Stimulated activated CD4-positive, alpha-beta T cell treated with anti-CD3 and anti-CD28 coated beads, Interleukin-15, amount 100 ng/mL, for 1 hour (primary cell): Measurements from ENCODE around the gene NRP1.
A peak's percentile ranks its signal among the peaks of the same experiment; 100 is the strongest.
"Not testable (repeated sequence)": the region's sequence is repeated elsewhere in the genome, so short reads cannot be mapped to it uniquely, and the experiment has no call there.

ENCODE experiments used
- DNase-seq, 2 donors: peaks; one replicate each; pipeline ENCODE4 v3.0.0-alpha.2; 2020; ENCODE audit warnings: low read depth in 1 of 2, low spot score in 1 of 2

The NRP1 gene

DNA sequence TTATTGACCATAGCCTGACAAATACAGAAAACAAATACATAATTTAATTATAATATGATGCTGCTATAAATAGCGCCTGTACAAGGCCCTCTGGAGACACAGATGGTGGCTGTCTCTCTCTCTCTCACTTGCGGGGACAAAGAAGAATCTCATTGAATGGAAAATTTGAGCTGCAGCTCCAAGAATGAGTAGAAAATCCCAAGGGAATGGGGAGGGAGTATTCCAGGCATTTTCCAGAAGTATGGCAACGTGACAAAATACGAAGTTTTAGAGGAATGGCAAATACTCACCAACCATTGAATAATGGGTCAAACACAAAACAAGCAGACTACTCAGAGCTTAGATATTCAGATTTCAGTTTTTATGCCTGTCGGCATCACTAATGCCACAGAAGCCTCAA is 179.9 kb downstream of the NRP1 start:
- no peak for DNase-seq

DNA sequence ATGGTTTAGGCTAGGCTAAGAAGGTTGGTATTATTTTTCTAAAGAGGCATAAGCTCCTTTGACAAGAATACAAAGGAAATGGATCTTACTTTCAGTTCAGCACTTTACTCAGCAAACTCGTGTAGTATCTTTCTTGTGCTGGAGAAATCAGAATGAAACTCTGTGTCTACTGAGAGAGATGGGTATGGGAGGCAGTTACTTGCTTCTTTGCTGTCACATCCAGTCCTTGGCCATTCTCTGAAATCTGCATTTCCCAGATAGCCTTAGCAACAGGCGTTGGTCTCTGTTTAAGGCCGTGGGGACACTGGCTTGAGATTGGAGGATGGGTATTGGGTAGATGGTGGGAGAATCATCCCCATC is 180.5 kb downstream of the NRP1 start:
- DNase-seq = no peak

DNA sequence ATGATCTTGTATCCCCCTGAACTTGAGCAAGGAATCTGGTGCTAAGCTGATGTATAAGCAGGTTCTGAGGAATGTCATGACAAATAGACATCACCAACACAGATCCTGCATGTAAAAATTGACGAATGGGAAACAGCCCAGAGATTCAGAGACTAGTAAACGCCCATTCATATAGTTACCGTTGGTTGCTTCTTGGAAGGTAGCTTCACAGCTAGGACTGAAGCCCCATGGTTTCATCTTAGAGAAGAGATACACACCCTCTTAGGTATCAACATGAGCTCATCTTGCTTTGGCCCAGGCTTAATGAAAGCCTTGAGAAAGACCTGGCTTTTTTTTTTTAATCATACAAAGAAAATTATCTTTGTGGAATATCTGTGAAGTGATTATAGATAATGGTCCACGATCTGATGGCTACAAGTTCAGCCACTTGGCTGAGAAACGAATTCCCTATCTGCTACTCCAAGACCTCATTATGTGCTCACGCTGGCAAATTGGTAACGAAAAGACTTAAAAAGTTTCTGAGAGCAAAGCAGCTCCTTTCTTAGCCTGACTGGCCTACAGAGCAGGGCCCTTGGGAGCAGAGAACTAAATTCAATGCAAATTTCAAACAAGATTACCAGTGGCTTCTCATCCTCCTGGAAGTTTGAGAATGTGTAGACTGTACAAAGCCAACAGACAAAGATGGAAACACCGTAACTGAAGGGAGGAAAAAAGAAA is 181.1 kb downstream of the NRP1 start:
- DNase-seq = no peak

DNA sequence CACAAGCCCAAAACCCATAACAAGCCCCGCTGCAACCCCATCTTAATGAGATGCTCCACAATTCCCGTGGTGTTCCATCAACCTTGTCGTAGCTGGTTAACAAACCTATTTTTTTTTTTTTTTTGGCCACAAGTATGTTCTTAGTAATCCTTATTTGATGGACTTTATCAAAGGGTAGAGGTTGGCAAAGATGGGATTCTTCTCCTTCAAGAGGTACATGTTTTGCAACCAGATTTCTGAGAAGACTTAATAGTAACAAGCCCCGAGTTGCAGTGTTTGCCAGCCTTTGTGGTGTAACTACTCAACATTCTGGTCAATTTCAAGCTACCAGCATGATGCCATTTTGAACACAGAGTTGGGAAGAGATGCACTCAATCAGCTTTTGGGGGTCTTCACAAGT is 181.7 kb downstream of the NRP1 start:
- no peak for DNase-seq

DNA sequence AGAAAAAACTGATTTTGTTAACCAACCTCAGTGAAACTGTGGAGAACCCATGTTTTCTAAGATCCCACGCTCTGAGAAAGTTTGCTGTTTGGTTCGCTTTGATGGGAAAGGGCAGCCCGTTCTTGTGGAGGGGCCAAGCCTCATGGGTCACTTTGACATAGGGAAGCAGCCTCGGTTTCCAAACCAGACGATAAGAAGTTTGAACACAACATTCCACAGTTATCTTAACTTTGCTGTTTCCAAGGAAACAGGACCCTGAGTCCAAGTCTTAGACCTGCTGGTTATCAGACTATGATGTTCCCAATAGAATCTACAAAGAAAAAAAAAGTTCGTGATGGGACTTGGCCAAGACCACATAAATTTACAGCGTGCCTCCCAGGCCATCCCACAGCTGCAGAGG is 182.3 kb downstream of the NRP1 start:
- no peak for DNase-seq

- DNase-seq = no peak
Measured at GRCh38 chr10:33151344-33151864, 183.1 kb downstream of the NRP1 start.

DNA sequence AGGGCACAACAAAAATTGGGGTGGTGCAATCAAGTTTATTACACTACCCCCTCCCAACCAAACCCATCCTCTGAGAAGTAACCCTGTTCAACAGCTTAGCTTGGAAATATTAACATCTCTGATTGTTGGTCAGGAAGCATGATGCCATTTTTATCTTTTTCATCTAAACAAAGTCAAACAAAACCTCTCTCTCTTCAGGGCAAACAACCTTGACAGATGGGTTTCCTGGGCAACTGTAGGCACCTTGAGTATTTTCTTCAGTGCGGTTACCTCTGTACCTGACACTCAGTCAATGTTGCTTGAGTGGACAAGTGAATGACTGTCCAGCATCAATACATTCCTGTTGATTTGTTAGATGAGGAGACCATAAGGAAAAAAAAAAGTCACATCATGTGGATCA is 183.6 kb downstream of the NRP1 start:
- no peak for DNase-seq

GRCh38 chr10:33150146-33150545 is 184.3 kb downstream of the NRP1 start:
- DNase-seq = no peak

DNA sequence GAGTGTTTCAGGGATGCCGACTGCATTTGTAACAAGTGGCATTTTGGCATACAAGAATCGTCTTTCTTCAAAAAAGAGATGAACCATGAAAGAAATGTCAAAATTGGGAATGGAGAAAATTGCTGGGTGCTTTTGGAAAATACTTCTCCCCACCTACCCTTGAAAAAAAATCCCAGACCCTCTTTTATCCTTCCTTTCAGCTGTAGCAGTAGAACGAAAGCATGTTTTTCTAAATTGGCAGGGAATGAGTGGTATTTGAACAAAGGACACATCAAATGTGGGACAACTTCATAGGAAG is 187.5 kb downstream of the NRP1 start:
- DNase-seq = no peak

DNA sequence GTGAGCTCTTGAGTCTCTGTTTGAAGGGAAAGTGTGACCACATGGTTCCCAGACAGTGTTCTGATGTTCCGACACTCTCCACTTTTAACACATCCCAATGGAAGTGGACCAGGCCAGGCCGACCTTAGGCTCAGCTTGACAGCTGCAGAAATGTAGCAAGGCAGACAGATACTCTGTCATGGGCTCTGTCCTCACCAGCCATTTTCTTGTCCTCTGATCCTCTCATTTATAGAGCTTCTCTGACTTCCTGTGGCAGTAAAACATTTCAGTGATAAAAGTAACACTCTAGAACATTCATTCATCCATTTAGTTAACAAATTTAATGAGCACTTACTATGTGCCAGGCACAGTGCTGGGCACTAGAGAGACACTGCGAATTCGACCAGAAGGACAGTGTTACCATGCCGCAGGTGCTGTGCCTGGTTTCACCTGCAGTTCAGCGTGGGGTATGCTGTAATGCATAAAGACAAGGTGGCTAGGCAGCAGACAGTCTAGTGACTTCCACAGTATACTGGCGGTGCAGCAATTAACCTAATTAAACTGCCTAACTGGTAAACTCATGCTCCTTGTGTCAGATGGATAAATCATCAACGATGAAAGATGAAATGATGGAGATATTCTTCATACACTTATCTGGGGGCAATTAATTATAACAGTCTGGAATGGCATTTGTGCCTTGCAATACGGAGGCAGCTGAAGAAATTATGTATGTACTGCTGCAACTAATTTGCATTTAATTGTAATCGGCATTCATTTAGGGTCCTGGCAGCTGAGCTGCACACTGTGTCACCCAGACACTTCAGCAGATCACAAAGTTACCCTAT is 188.1 kb downstream of the NRP1 start:
- no peak for DNase-seq

- no peak for DNase-seq
Measured at GRCh38 chr10:33145451-33146188, 188.8 kb downstream of the NRP1 start.

- no peak for DNase-seq
Measured at GRCh38 chr10:33143160-33143728, 191.2 kb downstream of the NRP1 start.

- no peak for DNase-seq
Measured at GRCh38 chr10:33142295-33142694, 192.2 kb downstream of the NRP1 start.

GRCh38 chr10:33141251-33141650 is 193.2 kb downstream of the NRP1 start:
- DNase-seq = no peak

DNA sequence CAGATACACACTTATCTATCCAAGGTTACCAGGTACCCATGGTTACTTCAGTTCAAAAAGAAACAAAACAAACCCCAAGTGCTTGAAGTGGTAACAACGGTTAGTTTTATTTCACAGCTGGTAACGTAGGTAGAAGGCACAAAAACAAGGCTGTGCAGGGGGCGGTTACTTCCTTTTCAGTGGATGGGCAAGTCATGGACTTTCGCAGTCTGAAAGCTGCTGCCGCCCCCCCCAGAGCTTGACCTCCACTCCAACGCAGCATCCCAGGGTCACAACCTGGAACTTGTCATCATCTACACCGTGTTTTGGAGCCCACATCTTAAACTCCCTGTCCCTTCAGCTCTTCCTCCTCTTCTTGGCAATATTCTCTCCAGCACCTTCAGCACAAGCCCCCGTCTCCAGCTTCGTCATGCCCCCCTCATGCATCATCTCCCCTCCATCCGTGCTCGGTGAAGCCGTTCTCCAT is 195.3 kb downstream of the NRP1 start:
- no peak for DNase-seq

DNA sequence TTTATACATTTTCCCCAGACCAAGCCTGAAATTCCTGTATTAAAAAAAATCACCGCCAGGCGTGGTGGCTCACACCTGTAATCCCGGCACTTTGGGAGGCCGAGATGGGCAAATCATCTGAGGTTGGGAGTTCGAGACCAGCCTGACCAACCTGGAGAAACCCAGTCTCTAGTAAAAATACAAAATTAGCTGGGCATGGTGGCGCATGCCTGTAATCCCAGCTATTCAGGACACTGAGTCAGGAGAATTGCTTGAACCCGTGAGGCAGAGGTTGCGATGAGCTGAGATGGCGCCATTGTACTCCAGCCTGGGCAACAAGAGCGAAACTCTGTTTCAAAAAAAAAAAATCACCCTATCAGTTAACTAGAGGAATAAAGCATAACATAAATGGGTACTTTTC is 195.8 kb downstream of the NRP1 start:
- DNase-seq = not testable (repeated sequence)

DNA sequence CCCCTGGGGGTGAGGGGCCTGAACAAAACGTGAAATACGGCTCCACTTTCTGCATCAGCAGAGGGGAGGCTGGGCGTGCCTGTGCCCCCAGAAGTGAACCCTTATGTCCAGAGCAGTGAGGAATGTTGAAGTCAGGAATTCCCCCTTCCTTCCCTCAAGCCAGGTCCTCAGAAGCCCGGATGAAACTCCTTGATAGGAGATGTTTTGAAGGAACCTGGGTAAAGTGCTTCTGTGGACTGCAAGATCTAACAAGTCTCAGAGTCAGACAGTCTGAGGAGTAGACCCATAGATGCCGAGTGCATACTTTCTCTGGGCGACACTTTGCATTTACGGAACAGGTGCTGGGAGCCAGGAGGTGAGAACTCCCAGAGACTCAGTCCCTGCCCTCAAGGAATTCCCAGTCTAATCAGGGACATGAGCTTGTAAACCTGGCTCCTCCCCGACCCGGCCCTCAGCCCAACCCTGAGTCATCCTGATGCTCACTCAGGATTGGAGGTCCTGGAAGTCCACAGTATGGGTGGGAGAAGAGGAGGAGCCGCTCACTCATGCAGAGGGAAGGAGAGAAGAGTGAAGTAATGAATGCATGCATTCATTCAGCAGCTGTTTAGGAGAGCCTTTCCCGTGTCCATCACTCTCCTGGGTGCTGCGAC is 197.0 kb downstream of the NRP1 start:
- DNase-seq = no peak

- no peak for DNase-seq
Measured at GRCh38 chr10:33136781-33137180, 197.7 kb downstream of the NRP1 start.

- no peak for DNase-seq
Measured at GRCh38 chr10:33136271-33136670, 198.2 kb downstream of the NRP1 start.

GRCh38 chr10:33134011-33134751 is 200.3 kb downstream of the NRP1 start:
- peak; percentile 39 to 59 for DNase-seq
